GM19438 (cell line): ENCODE results near the gene EXOC8.
"Not testable (repeated sequence)": the region's sequence is repeated elsewhere in the genome, so short reads cannot be mapped to it uniquely, and the experiment has no call there.

Experiments
- ATAC-seq: cut with Tn5 transposase; IDR thresholded peaks from one replicate; pipeline ENCODE4 v1.9.1; 2021; ENCODE audit warnings: low read depth; ENCODE audit not compliant: unreplicated experiment

EXOC8 gene

GRCh38 chr1:231353086-231353485 is 15.4 kb upstream of the EXOC8 start:
- ATAC-seq, result no peak

DNA sequence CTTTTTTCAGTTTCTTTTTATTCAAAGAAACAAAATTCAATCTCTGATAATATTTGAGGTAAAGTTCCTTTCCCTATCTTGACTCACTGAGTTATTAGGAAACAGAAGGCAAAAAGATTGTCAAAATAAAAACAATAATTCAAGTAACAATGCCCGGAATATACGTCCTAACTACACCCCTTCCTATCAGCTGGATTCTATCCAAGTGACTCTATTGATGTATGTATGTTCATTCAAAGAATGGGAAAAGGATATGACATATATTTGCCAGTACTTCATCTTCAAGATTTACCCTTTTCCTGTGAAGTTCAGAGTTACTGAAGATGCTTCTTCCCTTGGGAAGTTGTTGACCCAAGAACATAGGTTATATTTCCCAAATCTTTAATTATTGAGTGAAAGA is 14.2 kb upstream of the EXOC8 start:
- ATAC-seq, result no peak

DNA sequence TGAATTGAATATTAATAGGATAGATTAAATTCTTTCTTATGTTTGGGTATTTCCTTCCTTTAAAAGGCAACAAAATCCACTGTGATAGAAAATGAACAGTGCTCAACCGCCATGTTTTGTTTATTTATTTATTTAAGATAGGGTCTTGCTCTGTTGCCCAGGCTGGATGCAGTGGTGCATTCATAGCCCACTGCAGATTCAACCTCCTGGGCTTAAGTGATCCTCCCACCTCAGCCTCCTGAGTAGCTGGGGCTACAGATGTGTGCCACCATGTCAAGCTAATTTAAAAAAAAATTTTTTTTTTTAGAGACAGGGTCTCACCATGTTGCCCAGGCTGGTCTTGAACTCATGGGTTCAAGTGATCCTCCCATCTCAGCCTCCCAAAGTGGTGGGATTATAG is 11.2 kb upstream of the EXOC8 start:
- ATAC-seq, result not testable (repeated sequence)

GRCh38 chr1:231348442-231348841 is 10.8 kb upstream of the EXOC8 start:
- no peak for ATAC-seq

GRCh38 chr1:231347961-231348360 is 10.3 kb upstream of the EXOC8 start:
- no peak for ATAC-seq

DNA sequence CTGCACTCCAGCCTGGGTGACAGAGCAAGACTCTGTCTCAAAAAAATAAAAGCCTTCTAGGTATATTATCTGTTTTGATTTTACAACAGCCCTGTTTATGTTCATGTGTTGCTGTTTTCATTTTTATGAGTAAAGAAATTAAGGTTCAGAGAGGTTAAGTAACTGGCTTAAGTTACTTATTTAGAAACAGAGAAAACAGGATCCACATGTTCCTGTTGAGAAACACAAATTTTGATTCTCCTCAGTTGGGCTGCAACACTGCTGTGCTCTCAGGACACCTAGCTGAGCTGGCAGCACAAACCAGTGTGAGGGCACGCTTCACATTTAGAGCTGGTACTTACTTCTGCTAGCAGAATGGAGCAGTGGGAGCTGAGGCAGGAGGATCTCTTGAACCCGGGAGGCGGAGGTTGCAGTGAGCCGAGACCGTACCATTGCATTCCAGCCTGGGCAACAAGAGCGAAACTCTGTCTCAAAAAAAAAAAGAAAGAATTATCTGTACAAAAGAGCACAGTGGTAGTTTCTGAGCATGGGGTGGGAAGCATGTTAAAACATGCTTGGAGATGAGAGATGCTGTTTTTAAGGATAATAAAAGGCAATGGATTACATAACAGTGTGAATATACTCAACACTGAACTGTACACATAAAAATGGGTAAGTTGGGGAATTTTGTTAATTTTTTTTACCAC is 2.8 kb upstream of the EXOC8 start:
- ATAC-seq, result no peak

- peak; percentile 6 for ATAC-seq
Measured at GRCh38 chr1:231338270-231339128, 847 bp upstream of the EXOC8 start, which contains the start of gene SPRTN. Gene SPRTN, plus strand, starts transcription at chr1:231338293. Its CDS starts 91 bp downstream, at chr1:231338384.

- ATAC-seq, result peak; percentile 14
Measured at GRCh38 chr1:231337043-231337471, 595 bp downstream of the EXOC8 start.

DNA sequence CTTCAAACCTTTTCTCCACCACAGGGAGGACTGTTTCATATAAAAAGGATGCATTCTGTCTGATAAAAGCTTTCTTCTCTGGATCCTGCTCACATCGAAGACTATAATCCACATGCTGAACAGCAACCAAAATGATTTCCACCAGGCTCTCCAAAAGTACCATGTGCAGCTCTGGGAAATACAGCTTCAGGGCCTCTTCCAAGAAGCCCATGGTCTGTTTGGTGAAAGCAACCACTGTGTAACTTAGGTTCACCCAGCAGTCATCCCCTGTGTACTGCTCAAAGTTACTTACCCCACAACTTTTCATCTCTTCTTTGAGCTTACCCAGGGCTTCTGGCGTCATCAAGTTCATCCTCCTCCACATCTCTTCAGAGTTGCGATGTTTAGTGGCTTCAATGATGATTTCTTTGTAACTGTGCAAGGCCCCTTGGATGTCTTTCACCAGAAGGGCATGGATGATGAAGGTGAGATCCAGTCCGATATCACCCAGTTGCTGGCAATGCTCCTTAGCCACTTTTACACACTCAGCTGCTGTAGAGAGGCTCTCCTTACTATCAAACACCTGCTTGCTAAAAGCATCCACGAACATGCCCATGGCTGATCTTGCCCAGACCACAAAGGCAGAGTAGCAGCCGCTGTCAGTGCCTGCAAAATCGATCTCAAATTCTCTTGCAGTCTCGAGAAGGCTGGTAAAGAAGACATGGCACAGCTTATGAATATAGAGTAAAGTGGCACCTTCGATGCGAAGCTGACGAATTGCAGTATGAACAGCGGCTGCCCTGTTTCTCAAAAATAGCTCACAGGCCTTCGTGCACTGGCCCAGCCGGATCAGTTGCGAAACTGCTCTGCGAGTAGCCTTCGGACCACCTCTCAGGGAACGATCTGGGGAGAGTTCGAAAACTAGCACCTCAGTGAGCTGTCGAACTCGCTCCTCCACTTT is 1.7 kb downstream of the EXOC8 start:
- no peak for ATAC-seq

DNA sequence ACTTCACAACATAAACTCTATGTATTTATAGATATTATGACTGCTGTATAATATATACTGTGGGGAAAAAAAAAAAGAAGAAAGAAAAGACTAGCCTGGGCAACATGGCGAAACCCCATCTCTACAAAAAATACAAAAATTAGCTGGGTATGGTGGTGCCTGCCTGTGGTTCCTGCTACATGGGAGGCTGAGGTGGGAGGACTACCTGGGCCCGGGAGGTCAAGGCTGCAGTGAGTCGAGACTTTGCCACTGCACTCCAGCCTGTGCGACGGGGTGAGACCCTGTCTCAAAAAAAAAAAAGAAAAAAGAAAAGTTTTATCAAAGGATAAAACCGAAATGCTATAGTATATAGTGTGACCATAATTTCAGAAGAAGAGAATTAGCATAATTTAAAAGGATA is 2.7 kb downstream of the EXOC8 start:
- ATAC-seq, result no peak

DNA sequence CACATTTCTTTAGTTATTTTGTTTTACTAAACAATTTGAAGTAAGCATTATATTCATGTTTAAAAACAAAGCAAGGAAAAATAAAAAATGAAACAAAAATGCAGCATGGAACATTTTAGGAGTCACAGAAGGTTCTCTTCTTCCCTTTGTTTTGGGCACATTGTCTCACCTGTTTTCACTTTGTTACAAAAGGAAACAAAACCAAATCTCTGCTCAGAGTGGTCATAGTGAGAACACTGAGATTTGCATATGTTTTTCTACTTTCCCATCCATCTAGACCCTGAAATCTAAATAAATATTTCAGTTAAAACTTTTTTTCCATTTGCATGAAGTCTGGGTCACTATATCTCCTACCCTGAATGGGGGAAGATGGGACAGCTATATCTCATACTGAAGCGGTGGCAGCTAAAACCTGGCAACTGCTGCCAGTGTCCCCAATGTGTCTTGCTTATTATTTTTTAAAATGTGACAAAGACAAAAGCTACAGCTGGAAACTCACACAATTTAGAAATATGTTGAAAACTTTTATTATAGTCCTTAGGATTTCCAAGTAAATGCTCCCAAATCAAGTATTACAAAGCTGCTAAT is 3.5 kb downstream of the EXOC8 start:
- ATAC-seq, result no peak

DNA sequence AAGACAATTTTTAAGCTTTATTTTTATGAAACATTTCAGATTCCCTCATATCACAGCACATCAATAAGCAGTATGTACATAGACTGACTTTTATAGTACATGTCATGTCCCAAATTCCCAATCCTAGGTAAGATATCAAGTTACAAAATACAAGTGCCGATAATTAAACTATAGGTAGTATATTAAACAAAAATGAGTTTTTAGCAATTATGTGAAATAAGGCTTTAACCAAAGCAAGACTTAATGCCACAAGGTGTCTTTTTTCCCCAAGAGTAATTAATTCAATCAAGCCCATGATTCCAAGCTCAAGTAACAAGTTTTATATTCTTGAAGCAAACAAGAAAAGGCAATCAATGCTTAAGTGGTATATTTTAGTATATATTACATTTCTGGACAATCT is 4.9 kb downstream of the EXOC8 start:
- ATAC-seq, result no peak

DNA sequence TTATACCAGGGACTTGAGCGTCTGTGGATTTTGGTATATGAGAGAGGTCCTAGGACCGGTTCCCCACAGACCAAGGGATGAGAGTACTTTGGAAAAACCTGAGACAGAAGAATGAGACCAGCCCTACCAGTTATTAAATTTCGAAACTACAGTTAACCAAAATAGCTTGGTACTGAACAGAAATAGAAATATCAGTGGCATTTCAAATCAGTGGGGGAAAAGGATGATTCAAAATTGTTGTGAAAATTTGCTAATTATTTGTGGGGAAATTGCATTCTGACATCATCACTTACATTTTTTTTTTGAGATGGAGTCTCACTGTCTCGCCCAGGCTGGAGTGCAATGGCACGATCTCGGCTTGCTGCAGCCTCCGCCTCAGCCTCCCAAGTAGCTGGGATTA is 8.2 kb downstream of the EXOC8 start:
- no peak for ATAC-seq

DNA sequence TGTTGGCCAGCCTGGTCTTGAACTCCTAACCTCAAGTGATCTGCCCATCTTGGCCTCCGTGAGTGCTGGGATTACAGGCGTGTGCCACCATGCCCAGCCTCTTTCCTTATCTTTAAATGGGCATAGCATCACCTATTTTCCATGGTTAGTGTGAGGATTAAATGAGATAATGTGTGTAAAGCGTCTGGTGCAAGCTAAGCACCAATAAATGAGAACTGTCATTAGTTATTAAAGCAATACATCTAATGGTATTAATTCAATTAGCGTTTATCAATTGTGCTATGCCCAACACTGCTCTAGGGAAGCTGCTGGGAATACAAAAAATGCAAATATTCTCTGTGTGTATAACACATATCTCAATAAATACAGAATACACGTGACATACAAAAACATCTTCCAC is 10.0 kb downstream of the EXOC8 start:
- no peak for ATAC-seq

GRCh38 chr1:231326248-231326647 is 11.4 kb downstream of the EXOC8 start:
- no peak for ATAC-seq

GRCh38 chr1:231324660-231325059 is 13.0 kb downstream of the EXOC8 start:
- no peak for ATAC-seq

DNA sequence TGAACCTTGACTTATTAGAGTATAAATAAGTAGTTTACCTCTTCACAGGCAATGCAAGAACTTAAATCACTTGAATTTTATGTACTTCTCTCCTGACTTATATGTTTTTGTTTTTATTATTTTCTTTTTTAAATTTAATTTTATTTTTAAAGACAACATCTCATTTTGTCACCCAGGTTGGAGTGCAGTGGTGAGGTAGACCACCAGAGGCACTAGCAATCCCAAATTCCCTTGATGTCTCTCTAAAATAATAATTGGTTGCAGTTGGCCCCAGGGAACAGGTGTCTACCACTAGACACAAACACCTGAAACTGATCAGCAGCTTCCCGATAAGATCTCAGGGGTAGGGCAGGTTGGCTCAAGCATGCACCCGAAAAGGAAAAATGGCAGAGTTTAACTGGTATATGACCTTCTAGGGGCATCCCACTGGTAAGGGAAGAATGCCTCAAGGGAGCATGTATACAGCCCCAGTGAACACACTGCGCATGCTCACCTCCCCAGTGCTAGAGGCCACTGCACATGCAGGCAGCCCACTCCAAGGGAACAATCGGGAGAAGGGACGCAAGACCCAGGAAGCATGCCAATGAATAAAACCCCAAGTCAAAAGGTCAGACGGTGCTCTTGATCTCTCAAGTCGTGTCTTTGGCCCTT is 14.6 kb downstream of the EXOC8 start:
- ATAC-seq, result no peak

DNA sequence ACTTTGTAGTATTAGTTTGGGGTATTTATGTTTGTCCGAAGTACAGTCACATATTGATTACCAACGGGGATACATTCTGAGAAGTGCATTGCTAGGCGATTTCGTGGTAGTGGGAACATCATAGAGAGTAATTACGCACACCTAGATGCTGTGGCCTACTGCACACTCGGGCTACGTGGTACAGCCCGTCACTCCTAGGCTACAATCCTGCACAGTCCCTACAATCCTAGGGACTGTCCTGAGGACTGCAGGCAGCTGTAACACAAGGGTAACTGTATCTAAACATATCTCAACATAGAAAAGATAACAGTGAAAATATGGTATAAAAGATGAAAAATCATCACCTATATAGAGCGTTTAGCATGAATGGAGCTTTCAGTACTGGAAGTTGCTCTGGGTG is 18.6 kb downstream of the EXOC8 start:
- no peak for ATAC-seq

- ATAC-seq, result no peak
Measured at GRCh38 chr1:231318568-231318967, 19.1 kb downstream of the EXOC8 start.

GRCh38 chr1:231318015-231318355 is 19.7 kb downstream of the EXOC8 start:
- no peak for ATAC-seq
